ENCODE results near the gene STX11.

Gene STX11

GRCh38 chr6:144216668-144217218 lies 66.4 kb downstream of the STX11 start:
- FAIRE-seq, result no peak

DNA sequence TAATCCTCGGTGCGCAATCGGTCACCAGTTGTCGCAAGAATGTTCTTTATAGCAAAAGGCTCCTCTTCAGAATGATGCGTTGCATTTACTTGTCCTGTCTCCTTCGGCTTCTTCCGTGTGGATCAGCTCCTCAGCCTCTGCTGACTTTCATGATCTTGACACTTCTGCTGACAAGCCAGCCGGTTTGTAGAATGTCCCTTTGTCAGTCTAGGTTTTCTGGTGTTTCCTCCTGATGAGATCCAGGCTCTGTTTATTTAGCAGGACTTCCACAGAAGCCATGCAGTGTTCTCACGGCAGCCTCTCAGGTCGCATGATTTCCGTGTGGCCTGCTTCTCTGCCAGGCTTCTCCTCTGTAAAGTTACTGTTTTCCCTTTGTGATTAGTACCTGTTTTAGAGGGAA lies 66.9 kb downstream of the STX11 start:
- FAIRE-seq, result no peak

DNA sequence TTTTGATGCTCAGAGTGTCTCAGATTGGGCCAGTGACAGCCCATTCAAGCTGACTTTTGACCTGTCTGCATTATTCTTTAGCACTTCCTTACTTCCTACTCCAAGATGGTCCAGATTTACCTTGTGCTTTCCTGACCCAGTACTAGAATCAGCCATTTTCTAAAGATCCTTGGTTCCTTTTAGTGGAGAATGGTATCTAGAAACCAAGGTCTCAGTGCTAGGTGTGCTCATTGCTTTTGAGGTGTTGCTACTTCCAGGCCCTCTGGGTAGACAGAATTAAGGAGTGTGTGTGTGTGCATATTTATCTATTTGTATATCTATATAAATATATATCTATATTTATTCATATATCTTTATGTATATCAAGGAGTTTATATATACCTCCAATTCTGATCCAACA lies 67.5 kb downstream of the STX11 start:
- FAIRE-seq, result no peak

DNA sequence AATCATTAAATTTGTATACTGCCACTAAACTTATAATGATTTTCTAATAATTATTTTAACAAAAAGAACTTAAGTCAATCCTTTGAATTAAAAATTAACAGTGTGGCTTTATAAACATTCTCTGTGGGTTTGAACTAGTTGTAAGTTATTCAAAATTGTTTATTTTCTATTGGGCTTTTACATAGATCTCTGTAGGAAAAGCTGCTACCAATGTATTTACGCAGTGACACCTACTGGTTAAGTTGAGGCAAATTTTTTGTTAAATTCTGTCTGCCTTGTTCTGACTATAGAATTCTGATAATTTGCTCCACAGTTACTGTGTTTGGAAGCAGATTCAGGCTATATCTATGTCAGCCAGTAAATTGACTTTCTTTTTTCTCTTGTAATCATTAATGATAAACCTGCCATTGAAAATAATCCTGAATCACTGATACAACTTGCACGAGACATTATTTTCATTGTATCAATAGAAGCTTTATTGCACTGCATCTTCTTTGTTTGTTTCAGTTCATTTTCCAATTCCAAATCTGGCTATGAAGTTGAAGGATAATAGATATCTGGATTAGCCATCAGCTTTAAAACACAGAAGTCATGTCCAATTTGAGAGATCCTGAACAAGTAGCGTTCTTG lies 68.9 kb downstream of the STX11 start:
- peak; percentile 95 for FAIRE-seq

- no peak for FAIRE-seq
Measured at GRCh38 chr6:144220031-144220790, 69.9 kb downstream of the STX11 start.

DNA sequence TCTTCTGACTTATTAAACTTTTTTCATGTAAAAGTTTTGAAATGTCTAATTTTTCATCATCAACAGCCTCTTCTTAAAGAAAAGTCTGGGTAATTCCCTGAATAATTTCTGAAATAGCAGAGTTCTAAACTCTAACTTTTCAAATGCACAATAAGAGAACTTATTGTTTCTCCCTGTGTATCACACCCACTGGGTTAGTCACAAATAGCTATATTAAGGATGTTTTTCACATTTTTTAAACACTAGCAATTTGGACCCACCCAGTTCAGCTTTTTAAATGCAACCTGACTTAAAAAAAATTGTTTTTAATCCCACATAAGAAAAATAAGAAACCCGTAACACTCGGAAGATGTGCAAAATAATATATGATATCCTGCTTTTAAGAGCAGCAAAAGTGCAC lies 73.4 kb downstream of the STX11 start:
- no peak for FAIRE-seq

- FAIRE-seq, result no peak
Measured at GRCh38 chr6:144231721-144232120, 81.4 kb downstream of the STX11 start.

DNA sequence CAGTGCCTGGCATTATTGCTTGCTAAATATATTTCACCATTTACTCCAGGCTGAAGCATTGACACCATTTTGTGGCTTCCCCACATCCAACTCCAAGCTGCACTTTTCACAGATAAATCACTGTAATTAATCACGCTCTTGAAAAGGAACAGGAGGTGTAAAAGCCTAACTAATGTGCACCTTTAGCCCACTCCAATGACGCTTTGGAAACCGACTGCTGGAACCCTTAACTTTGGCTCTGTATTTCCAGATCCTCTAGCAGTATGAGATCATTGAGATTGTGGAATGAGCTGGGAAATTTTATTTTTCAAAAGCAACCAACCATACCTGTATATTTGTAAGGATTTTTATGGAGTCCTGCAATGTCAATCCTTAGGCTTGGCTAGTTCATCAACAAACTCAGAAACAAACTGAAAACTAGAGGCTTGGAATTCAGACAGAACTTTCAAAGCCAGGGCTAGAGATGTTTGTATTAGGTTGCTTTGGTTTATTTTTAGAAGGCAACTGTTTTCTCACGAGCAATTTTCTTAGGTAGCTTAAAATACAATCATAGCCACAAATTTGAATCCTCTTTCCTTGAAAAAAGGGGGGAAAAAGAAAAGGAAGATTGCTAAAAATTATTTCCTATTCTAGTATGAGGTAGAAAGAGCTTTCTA lies 82.0 kb downstream of the STX11 start:
- no peak for FAIRE-seq

DNA sequence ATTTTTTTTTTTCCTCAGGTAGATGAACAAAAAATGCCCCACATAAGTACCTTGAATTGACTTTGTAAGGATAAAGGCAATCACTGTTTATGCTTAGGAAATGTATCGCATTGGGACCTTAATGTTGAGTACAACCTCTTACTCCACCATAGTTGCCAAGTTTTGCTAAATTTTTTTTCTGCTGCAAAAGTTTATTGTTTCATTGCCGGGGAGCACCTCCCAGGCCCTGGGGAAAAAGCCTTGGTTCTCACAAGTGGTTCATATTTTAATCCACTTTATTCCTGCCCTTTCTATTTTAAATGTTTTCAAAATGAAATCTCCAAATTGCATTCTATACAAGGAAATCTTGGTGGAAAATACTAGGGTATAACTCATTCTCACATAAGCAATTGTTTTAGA lies 82.5 kb downstream of the STX11 start:
- FAIRE-seq, result no peak

GRCh38 chr6:144234399-144234798 lies 84.1 kb downstream of the STX11 start:
- no peak for FAIRE-seq

DNA sequence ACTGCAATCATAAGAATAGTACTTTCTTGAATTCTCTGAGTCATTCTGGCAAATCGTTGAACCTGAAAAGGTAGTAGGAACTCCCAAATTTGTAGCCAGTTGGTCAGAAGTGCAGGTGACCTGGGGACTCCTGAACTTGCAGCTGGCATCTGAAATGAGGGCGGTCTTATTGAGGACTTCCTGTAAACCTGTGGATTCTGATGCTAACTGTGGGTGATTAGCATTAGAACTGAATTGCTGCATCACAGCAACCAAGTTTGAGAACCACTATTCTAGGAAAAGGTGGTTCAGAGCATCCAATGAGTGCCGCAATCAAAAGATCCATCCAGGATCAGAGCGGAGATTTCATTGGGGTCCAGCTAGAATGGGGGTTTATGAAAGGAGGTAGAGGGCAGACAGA lies 84.6 kb downstream of the STX11 start:
- no peak for FAIRE-seq

All from A204.1 (cell line).